H9 (cell line): ENCODE data around the gene SMARCAL1. TPM values are rescaled to one million over a fixed set of nuclear protein-coding genes. Genes with fewer than 3 reads are reported as not detected.

Source experiments
- DNase-seq: peaks from one replicate; pipeline ENCODE4 v3.0.0-alpha.2; 2017
- H2AFZ ChIP-seq: one replicate; pipeline ENCODE4 v1.6.1; 2013; ENCODE audit warnings: mild to moderate bottlenecking, low read length, control low read depth, moderate library complexity
- H2AK5ac ChIP-seq: 2 replicates; pipeline ENCODE4 v1.6.1; 2013; ENCODE audit warnings: low read length, control low read depth, mixed read lengths; ENCODE audit not compliant: insufficient read length
- H2BK120ac ChIP-seq: one replicate; pipeline ENCODE4 v1.6.1; 2013; ENCODE audit warnings: low read depth, mild to moderate bottlenecking, low read length, control low read depth, inconsistent platforms; ENCODE audit not compliant: poor library complexity, severe bottlenecking
- H2BK12ac ChIP-seq: 2 replicates; pipeline ENCODE4 v1.6.1; 2013; ENCODE audit warnings: low read length, control low read depth, mixed read lengths, low read depth; ENCODE audit not compliant: insufficient read length
- H2BK15ac ChIP-seq: 2 replicates; pipeline ENCODE4 v1.6.1; 2013; ENCODE audit warnings: low read depth, low read length, control low read depth
- H2BK20ac ChIP-seq: one replicate; pipeline ENCODE4 v1.6.1; 2013; ENCODE audit warnings: low read depth, mild to moderate bottlenecking, low read length, control low read depth, inconsistent platforms; ENCODE audit not compliant: poor library complexity, severe bottlenecking
- H2BK5ac ChIP-seq: 2 replicates; pipeline ENCODE4 v1.6.1; 2013; ENCODE audit warnings: low read length, control low read depth, mixed read lengths; ENCODE audit not compliant: insufficient read length
- H3K14ac ChIP-seq: 2 replicates; pipeline ENCODE4 v1.6.1; 2013; ENCODE audit warnings: low read length, control low read depth; ENCODE audit not compliant: insufficient read depth
- H3K18ac ChIP-seq: 2 replicates; pipeline ENCODE4 v1.6.1; 2013; ENCODE audit warnings: low read depth, mild to moderate bottlenecking, mixed read lengths, low read length, control low read depth; ENCODE audit not compliant: insufficient read length
- H3K23ac ChIP-seq: 2 replicates; pipeline ENCODE4 v1.6.1; 2013; ENCODE audit warnings: low read length, control low read depth, mixed read lengths, low read depth; ENCODE audit not compliant: insufficient read length
- H3K23me2 ChIP-seq: 2 replicates; pipeline ENCODE4 v1.6.1; 2013; ENCODE audit warnings: low read depth, mild to moderate bottlenecking, mixed read lengths, low read length, control low read depth; ENCODE audit not compliant: insufficient read length, poor library complexity, severe bottlenecking
- H3K27ac ChIP-seq: 2 replicates; pipeline ENCODE4 v1.5.1; 2013; ENCODE audit warnings: low read length, control low read depth, mixed read lengths, low read depth; ENCODE audit not compliant: insufficient read length
- H3K27me3 ChIP-seq: 2 replicates; pipeline ENCODE4 v1.6.1; 2013; ENCODE audit warnings: low read length, control low read depth, inconsistent platforms; ENCODE audit not compliant: insufficient read depth
- H3K4ac ChIP-seq: 2 replicates; pipeline ENCODE4 v1.6.1; 2013; ENCODE audit warnings: low read depth, mild to moderate bottlenecking, control low read depth, inconsistent platforms, low read length, moderate library complexity
- H3K4me1 ChIP-seq: 2 replicates; pipeline ENCODE4 v1.6.1; 2013; ENCODE audit warnings: low read length, control low read depth, inconsistent platforms; ENCODE audit not compliant: insufficient read depth
- H3K4me2 ChIP-seq: 2 replicates; pipeline ENCODE4 v1.6.1; 2013; ENCODE audit warnings: low read length, control low read depth, mixed read lengths; ENCODE audit not compliant: insufficient read length, insufficient read depth
- H3K56ac ChIP-seq: 2 replicates; pipeline ENCODE4 v1.6.1; 2013; ENCODE audit warnings: low read depth, mild to moderate bottlenecking, mixed read lengths, low read length, control low read depth; ENCODE audit not compliant: insufficient read length
- H3K79me1 ChIP-seq: 2 replicates; pipeline ENCODE4 v1.6.1; 2013; ENCODE audit warnings: low read depth, mild to moderate bottlenecking, moderate library complexity, low read length, control low read depth, inconsistent platforms; ENCODE audit not compliant: insufficient read depth, poor library complexity, severe bottlenecking
- H3K79me2 ChIP-seq: 2 replicates; pipeline ENCODE4 v1.6.1; 2013; ENCODE audit warnings: low read length, control low read depth, inconsistent platforms; ENCODE audit not compliant: insufficient read depth
- H3K9ac ChIP-seq: 2 replicates; pipeline ENCODE4 v1.6.1; 2013; ENCODE audit warnings: low read length, control low read depth, mixed read lengths; ENCODE audit not compliant: insufficient read length; ENCODE audit errors: extremely low read depth
- H3K9me3 ChIP-seq: one replicate; pipeline ENCODE4 v1.6.1; 2013; ENCODE audit warnings: low read depth, low read length, inconsistent platforms; ENCODE audit not compliant: control insufficient read depth
- H3T11ph ChIP-seq: one replicate; pipeline ENCODE4 v1.6.1; 2013; ENCODE audit warnings: mild to moderate bottlenecking, low read length, control low read depth, inconsistent platforms
- H4K20me1 ChIP-seq: one replicate; pipeline ENCODE4 v1.6.1; 2013; ENCODE audit not compliant: control insufficient read depth, insufficient read length, insufficient read depth
- H4K5ac ChIP-seq: 2 replicates; pipeline ENCODE4 v1.6.1; 2013; ENCODE audit warnings: low read depth, mild to moderate bottlenecking, mixed read lengths, low read length, control low read depth; ENCODE audit not compliant: insufficient read length
- H4K8ac ChIP-seq: replicated peaks from 2 replicates; pipeline ENCODE4 v1.6.1; 2013; ENCODE audit warnings: low read length, control low read depth, mixed read lengths, low read depth; ENCODE audit not compliant: insufficient read length
- H4K91ac ChIP-seq: 2 replicates; pipeline ENCODE4 v1.6.1; 2013; ENCODE audit warnings: low read depth, mild to moderate bottlenecking, moderate library complexity, mixed read lengths, low read length, control low read depth; ENCODE audit not compliant: insufficient read length
- H3K27ac Mint-ChIP-seq, 3 experiments: 2 replicates in 2 of 3; 3 replicates in 1 of 3; pipeline ENCODE4 v1.8.0; 2020 to 2021; ENCODE audit warnings: mixed read lengths in 3 of 3, mild to moderate bottlenecking in 1 of 3, moderate library complexity in 1 of 3
- H3K27me3 Mint-ChIP-seq: 2 replicates; pipeline ENCODE4 v1.8.0; 2021; ENCODE audit warnings: low read depth, mild to moderate bottlenecking, moderate library complexity, mixed read lengths
- H3K36me3 Mint-ChIP-seq, 3 experiments: 2 replicates in 2 of 3; 3 replicates in 1 of 3; pipeline ENCODE4 v1.8.0; 2020 to 2021; ENCODE audit warnings: low read depth in 3 of 3, mixed read lengths in 3 of 3; ENCODE audit not compliant: insufficient read depth in 1 of 3
- H3K4me1 Mint-ChIP-seq, 2 experiments: 2 replicates each; pipeline ENCODE4 v1.8.0; 2020; ENCODE audit warnings: mixed read lengths in 2 of 2
- H3K4me3 Mint-ChIP-seq, 2 experiments: 2 replicates in 1 of 2; 3 replicates in 1 of 2; pipeline ENCODE4 v1.8.0; 2020 to 2021; ENCODE audit warnings: mild to moderate bottlenecking in 2 of 2, mixed read lengths in 2 of 2, moderate library complexity in 1 of 2
- H3K9me3 Mint-ChIP-seq, 2 experiments: 2 replicates in 1 of 2; 3 replicates in 1 of 2; pipeline ENCODE4 v1.8.0; 2020; ENCODE audit warnings: mild to moderate bottlenecking in 2 of 2, mixed read lengths in 2 of 2, moderate library complexity in 1 of 2
- CTCF ChIP-seq: fragments of 200-600 bp; sonication (generic); conservative IDR thresholded peaks from 3 replicates; pipeline ENCODE4 v1.8.0; 2021; ENCODE audit warnings: antibody characterized with exemption, mild to moderate bottlenecking
- WGBS: extraction: QIAGEN DNeasy Blood & Tissue Kit; methylation state at CpG from one replicate; pipeline ENCODE4 v1.1.7; 2013; ENCODE audit warnings: missing lambda C conversion rate, low lambda C conversion rate, mixed read lengths; ENCODE audit not compliant: insufficient read length; ENCODE audit errors: extremely low coverage; 5-methylcytosine and 5-hydroxymethylcytosine counted together
- total RNA-seq: library from RNA; stranded (reverse); gene quantifications from 2 replicates; pipeline ENCODE4 v1.2.1, GENCODE V29; 2021

Gene SMARCAL1
- total RNA-seq, 1 experiment from 2014 or later: 16.5 TPM

GRCh38 chr2:216430811-216431530 is 18.7 kb downstream of the SMARCAL1 start:
- Histone ChIP-seq H3K4ac (no peak overlapping the region), H3K23ac (no peak overlapping the region), H3K27ac (no peak overlapping the region), H4K91ac (no peak overlapping the region), H2BK20ac (no peak overlapping the region), H4K20me1 (no peaks in the 10 kb centered on the region), H3K79me2 (no peaks in the 10 kb centered on the region), H2AFZ (no peak overlapping the region), H3K4me2 (no peak overlapping the region), H3K9me3 (no peaks in the 10 kb centered on the region), H3K14ac (no peak overlapping the region), H2AK5ac (no peak overlapping the region), H3K27me3 (no peaks in the 10 kb centered on the region), H4K5ac (no peak overlapping the region), H3K79me1 (no peaks in the 10 kb centered on the region), H3K9ac (no peak overlapping the region), H3K4me1 (no peaks in the 10 kb centered on the region), H3T11ph (no peak overlapping the region), H2BK120ac (no peak overlapping the region), H3K23me2 (no peaks in the 10 kb centered on the region), H3K56ac (no peak overlapping the region), H4K8ac (no peak overlapping the region), H3K18ac (no peak overlapping the region), H2BK5ac (no peak overlapping the region), H2BK12ac (no peak overlapping the region), H2BK15ac (no peak overlapping the region)
- no peak overlapping the region for H3K4me3 Mint-ChIP-seq
- H3K27me3 Mint-ChIP-seq: no peaks in the 10 kb centered on the region
- H3K27ac Mint-ChIP-seq: no peak overlapping the region
- no peaks in the 10 kb centered on the region for H3K4me1 Mint-ChIP-seq
- no peak for TF ChIP-seq CTCF
- H3K9me3 Mint-ChIP-seq: no peaks in the 10 kb centered on the region
- WGBS: no CpG with 5 or more reads among the region's 13 CpGs
- H3K36me3 Mint-ChIP-seq: peaks cover 9 to 69% (median 68%) of the 10 kb centered on the region in 3 experiments; a peak in 6 of 7 replicates
- DNase-seq: no peak
